Hepatic stellate cell (primary cell): ENCODE measurements around the gene PPIE.

Experiments used
- DNase-seq: peaks from one replicate; pipeline ENCODE4 v3.0.0; 2011; ENCODE audit warnings: low spot score

Gene PPIE

GRCh38 chr1:39805385-39805784 is 66.7 kb downstream of the PPIE start:
- no peak for DNase-seq

GRCh38 chr1:39808784-39809517 is 70.3 kb downstream of the PPIE start:
- no peak for DNase-seq

GRCh38 chr1:39812913-39813312 is 74.2 kb downstream of the PPIE start:
- no peak for DNase-seq
